Activated CD4-positive, alpha-beta T cell treated with anti-CD3 and anti-CD28 coated beads, Interleukin-2, amount 50 U/mL, for 1 hour (primary cell): Measurements from ENCODE around the gene KCNJ11.

Experiments used
- DNase-seq: peaks from one replicate; pipeline ENCODE4 v3.0.0-alpha.2; 2020

Gene KCNJ11

GRCh38 chr11:17408026-17408425, 19.6 kb upstream of the KCNJ11 start:
- DNase-seq = no peak

- DNase-seq = no peak
These were observed 19.1 kb upstream of the KCNJ11 start for GRCh38 chr11:17407575-17407974.

GRCh38 chr11:17406818-17407149, 18.3 kb upstream of the KCNJ11 start:
- no peak for DNase-seq

- DNase-seq = no peak
These were observed 17.8 kb upstream of the KCNJ11 start for GRCh38 chr11:17406082-17406817.

GRCh38 chr11:17405232-17406005, 17.0 kb upstream of the KCNJ11 start:
- DNase-seq = no peak

- DNase-seq = no peak
These were observed 15.7 kb upstream of the KCNJ11 start for GRCh38 chr11:17403980-17404759.

- no peak for DNase-seq
These were observed 14.0 kb upstream of the KCNJ11 start for GRCh38 chr11:17402486-17402885.

- no peak for DNase-seq
These were observed 13.4 kb upstream of the KCNJ11 start for GRCh38 chr11:17401841-17402240.

GRCh38 chr11:17401316-17401715, 12.9 kb upstream of the KCNJ11 start:
- DNase-seq = no peak

GRCh38 chr11:17400048-17400775, 11.8 kb upstream of the KCNJ11 start:
- DNase-seq = no peak

GRCh38 chr11:17399236-17399635, 10.8 kb upstream of the KCNJ11 start:
- DNase-seq = no peak

GRCh38 chr11:17397311-17398002, 9.0 kb upstream of the KCNJ11 start:
- DNase-seq = no peak

GRCh38 chr11:17396598-17397310, 8.3 kb upstream of the KCNJ11 start:
- no peak for DNase-seq

- no peak for DNase-seq
These were observed 7.5 kb upstream of the KCNJ11 start for GRCh38 chr11:17395978-17396377.

GRCh38 chr11:17395554-17395961, 7.1 kb upstream of the KCNJ11 start:
- DNase-seq = no peak

GRCh38 chr11:17394743-17395390, 6.4 kb upstream of the KCNJ11 start:
- no peak for DNase-seq

GRCh38 chr11:17393472-17393871, 5.0 kb upstream of the KCNJ11 start:
- no peak for DNase-seq

- DNase-seq = no peak
These were observed 4.4 kb upstream of the KCNJ11 start for GRCh38 chr11:17392872-17393271.

- no peak for DNase-seq
These were observed 3.3 kb upstream of the KCNJ11 start for GRCh38 chr11:17391493-17392355.
